GM18505 (cell line): ENCODE data around the gene UHMK1.
"Not testable (repeated sequence)": the region's sequence is repeated elsewhere in the genome, so short reads cannot be mapped to it uniquely, and the experiment has no call there.

ENCODE experiments used
- ATAC-seq: cut with Tn5 transposase; IDR thresholded peaks from one replicate; pipeline ENCODE4 v1.9.1; 2021; ENCODE audit not compliant: unreplicated experiment
- POLR2A ChIP-seq: IDR thresholded peaks from 4 replicates; pipeline ENCODE4 v1.6.1; 2011; ENCODE audit warnings: borderline replicate concordance; ENCODE audit not compliant: insufficient read depth, insufficient read length; ENCODE audit errors: extremely low read depth

UHMK1 gene

DNA sequence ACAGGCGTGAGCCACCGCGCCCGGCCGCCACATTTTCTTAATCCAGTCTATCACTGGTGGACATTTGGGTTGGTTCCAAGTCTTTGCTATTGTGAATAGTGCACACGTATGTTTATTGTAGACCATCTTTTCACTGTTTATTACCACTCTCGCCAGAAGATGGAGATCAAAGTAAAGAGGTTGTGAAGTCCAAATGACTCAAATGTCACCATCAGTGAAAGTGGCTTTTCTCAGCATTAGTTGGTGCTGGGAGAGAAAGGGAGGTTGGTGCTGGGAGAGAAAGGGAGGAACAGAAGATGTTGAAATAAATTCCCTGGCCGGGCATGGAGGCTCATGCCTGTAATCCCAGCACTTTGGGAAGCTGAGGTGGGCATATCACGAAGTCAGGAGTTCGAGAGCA is 10.4 kb upstream of the UHMK1 start:
- no peak for ATAC-seq
- TF ChIP-seq POLR2A: no peak

DNA sequence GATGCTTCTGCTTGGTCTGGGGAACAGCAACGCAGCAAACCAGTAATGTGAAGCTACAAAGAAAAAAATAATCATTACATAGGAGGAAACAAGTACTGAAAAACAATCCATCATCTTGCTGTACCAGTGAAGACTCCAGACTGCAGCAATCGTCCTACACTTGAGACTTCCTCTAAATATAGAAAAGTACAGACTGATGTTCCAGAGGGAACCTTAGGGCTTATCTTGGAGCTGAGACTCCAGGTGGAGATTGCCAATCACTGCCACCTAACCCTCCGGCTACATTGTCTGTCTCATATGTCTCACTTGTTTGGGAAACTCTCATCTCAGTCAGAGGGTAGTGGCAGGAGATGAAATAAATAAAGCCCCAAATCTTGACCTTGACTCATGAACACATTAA is 9.4 kb upstream of the UHMK1 start:
- ATAC-seq: no peak
- TF ChIP-seq POLR2A: no peak

DNA sequence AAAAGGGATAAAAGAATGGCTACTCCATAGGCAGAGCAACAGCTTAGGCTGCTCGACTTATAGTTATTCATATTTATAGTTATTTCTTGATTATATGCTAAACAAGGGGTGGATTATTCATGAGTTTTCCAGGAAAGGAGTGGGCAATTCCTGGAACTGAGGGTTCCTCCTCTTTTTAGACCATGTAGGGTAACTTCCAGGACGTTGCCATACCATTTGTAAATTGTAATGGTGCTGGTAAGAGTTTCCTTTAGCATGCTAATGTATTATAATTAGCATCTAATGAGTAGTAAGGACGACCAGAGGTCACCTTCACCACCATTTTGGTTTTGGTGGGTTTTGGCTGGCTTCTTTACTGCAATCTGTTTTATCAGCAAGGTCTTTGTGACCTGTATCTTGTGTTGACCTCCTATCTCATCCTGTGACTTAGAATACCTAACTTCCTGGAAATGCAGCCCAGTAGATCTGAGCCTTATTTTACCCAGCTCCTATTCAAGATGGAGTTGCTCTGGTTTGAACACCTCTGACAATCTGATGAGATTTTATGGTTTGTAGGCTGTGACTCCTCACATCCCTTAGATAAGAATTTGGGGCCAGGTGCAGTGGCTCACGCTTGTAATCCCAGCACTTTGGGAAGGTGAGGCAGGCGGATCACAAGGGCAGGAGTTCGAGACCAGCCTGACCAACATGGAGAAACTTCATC is 1.9 kb upstream of the UHMK1 start:
- not testable (repeated sequence) for ATAC-seq

DNA sequence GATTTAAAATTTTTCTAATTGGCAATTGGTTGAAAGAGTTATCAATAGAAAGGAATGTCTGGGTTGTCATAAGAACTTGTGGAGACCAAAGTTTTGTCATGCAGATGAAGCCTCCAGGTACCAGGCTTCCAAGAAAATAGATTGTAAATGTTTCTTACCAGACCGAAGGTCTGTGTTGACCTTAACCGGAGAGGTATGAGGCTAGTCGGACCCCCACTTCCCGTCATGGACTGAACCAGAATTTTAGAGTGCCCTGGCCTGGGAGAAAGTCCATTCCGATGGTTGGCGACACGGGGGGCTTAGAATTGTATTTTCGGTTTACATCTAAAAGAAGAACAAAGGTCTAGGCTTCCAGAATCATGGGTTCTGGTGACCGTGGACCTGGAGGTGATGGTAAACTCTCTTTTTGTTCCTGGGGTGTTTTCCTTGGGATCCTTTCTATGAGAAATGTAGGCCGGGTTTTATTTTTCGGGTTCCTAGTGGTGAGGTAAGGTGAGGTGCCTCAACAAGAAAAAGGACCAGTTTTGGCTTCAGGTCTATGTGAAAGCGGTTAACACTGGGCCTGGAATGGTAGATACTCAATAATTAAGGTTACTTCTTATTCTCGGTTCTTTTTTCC is 405 bp upstream of the UHMK1 start:
- ATAC-seq: no peak
- TF ChIP-seq POLR2A: no peak

DNA sequence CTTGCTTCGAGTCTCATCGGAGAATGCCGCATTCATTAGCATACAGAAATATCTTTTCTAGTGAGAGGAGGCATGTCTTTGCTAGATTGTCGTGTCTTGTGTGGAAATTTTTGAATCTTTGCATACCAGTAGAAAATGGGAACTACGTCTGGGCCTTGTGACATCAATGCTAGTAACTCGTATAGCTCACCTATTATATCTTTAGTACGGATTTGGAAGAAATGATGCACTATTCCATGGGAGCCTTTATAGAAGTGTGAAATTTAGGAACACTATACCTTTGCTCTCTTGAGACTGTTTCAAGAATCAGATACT is 835 bp downstream of the UHMK1 start:
- no peak for TF ChIP-seq POLR2A
- peak; percentile 12 for ATAC-seq

DNA sequence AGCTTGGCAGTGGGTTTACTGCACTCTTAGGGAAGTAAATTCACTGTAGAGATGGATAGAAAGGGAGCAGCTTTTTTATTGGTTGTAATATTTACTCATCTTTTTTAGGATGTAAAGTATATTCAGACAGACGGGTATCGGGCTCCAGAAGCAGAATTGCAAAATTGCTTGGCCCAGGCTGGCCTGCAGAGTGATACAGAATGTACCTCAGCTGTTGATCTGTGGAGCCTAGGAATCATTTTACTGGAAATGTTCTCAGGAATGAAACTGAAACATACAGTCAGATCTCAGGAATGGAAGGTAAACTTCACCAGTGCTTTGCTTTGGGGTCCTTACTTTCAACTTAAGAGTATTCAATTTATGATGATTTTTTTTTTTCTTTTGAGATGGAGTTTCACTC is 3.2 kb downstream of the UHMK1 start:
- no peak for ATAC-seq
- TF ChIP-seq POLR2A: no peak

DNA sequence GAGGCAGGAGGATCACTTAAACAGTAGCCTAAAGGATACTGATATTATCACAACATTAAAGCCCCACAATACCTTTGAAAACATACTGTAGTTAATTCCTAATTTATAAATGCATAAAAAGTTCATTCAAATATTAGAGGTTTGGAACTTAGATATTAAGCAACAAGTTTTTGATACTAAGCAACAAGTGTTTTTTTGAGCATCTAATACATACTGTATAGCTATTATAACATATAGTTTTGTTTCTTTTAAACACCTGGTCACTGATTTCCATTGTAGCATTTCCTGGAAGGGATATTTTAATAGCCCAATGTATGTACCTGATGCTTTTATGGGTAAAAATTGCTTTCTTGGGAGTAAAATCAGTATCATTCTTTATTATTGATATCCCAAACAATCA is 4.5 kb downstream of the UHMK1 start:
- no peak for ATAC-seq

DNA sequence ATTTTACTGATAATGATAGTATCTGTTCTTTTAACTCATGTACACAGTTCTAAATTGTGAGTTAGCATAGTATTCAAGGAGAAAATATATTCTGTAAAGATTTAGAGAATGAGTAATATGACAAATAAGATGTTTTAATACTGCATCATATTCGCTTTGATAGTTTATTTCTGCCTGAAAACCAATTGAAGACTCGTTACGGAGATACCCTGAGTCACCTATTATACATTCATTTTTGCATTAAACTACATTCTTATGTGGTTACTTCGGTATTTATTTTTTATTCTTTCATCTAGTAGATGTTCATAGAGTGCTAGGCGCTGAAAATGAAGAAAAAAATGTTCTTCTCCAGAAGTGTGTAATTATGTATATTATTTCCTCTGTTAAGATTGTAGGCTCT is 5.3 kb downstream of the UHMK1 start:
- no peak for TF ChIP-seq POLR2A

More for the DNA sequence above, 4.5 kb downstream of the UHMK1 start:
- no peak for TF ChIP-seq POLR2A

DNA sequence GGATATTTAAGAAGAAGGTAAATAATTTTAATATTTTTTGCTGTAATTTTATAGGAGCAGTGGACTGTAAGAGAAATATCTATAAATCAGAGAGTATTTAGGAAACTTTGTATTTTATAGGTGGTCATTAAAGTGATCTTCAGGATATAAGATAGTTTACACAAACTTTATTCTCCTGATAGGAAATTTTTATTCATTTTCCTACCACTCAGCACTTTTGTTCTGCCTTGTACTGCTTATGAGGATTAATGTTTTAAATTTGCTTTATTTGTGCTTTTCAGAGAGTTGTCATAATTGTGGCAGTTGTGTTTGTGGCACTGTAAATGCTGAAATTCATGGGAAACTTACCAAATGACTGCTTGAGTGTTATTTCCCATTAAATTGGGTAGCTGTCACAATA is 29.7 kb downstream of the UHMK1 start:
- ATAC-seq: no peak
- TF ChIP-seq POLR2A: no peak

More for the DNA sequence above, 5.3 kb downstream of the UHMK1 start:
- no peak for ATAC-seq

DNA sequence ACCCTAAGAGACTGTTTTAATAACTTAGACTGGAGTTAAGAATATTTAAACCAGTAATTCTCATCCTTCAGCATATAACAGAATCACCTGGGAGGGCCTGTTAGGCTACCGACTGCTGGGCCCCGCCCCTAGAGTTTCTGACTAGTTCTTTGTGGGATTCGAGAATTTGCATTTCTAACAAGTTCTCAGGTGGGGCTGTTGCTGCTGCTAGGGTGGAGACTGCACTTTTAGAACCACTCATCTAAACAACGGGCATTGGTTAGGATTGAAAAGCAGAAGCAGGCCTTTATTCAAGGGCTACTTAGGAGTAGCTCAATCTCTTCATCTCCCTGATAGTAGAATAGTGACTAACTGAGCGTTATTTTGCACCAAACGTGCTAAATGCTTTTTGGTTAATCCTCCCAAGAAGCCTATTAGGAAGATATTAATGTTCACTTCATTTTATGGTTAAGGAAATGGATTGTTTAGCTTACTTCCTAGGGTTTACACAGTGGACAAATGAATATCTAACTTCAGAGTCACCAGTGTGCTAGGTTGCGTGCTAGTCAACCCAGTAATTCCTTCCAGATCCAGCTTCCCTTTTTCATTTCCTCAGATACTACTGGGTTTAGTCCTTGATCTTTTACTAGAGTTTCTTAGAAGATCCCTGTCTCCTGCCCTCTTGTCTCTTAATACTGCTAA is 32.8 kb downstream of the UHMK1 start:
- peak; percentile 94 for ATAC-seq
- TF ChIP-seq POLR2A: no peak

DNA sequence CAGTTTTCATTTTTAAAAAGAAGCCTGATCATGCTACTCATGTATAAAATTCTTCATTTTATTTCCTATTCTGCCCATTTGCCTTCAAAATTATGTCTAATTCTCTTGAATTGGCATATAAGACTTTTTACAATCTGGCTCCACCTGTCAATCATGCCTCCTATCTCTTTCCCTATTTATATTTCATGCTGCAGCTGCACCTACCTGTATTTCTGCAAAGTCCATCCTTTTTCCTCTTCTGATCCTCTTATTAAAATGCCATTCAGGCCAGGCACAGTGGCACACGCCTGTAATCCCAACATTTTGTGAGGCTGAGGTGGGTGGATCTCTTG is 33.3 kb downstream of the UHMK1 start:
- TF ChIP-seq POLR2A: no peak
- ATAC-seq: no peak

DNA sequence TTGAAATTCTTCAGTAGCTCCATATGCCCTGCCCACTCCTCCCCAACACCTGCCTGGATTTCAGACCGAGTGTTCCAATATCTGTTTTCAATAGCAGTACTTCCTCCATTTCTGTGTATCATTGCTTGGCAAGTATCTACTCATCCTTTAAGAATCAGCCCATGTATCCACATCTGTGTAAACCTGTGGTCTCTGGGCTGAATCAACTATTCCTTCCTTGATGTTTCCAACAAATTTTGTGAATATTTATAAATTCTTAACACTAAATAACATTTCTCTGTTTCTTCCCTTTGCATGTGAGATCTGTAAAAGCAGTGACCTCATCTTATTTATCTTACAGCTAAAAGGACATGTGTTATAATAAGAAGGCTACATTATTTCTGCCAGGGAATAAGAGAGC is 37.9 kb downstream of the UHMK1 start:
- TF ChIP-seq POLR2A: no peak
- no peak for ATAC-seq

DNA sequence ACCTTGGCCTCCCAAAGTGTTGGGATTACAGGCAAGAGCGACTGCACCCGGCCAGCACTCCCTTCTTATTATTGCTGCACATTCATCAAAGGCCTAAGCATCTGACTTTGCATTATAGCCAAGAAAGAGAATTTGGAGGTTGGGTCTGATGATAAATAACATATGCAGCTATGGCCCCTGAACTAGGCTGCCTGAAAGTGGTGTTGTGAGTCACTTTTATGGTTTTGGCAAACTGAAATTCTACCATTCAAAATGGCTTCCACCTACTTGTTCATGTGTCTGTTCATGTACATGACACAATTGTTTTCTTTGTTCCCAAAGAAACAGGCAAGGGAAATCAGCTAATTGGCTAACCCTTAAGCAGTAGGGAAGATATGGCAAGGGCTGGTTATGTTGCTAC is 38.9 kb downstream of the UHMK1 start:
- no peak for ATAC-seq

DNA sequence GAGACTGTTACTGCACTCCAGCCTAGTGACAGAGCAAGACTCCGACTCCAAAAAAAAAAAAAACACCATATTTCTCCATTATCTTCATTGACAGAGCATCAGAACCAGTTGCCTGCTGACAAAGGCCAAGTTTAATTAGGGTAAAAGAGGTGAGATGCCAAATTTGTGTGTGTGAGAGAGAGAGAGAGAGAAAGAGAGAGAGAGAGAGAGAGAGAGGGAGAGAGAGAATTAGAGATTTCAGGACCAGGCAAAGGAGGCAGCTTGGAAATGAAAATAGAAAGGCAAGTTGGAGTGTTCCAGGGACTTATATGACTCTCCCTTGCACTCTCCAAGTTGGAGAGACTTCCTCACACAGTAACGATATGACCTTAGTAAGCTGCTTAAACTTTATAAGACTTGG is 39.6 kb downstream of the UHMK1 start:
- no peak for TF ChIP-seq POLR2A
- no peak for ATAC-seq

More for the DNA sequence above, 38.9 kb downstream of the UHMK1 start:
- no peak for TF ChIP-seq POLR2A
